ENCODE data around the gene AAK1.

- no peak for TF ChIP-seq CTCF (IDR thresholded peaks at IDR 0.05)
- no peak for TF ChIP-seq POLR2A (IDR thresholded peaks at IDR 0.05)
- TF ChIP-seq POLR2AphosphoS5 (IDR thresholded peaks at IDR 0.05; ENCODE audit: insufficient read depth in 1 of 2, low read depth in 1 of 2), result no peak
Observed at GRCh38 chr2:69592511-69592910, 51.0 kb downstream of the AAK1 start.
